Activated CD8-positive, alpha-beta T cell treated with anti-CD3 and anti-CD28 coated beads for 36 hours (primary cell): ENCODE data around the gene EGFL8. TPM values are rescaled to one million over a fixed set of nuclear protein-coding genes. Genes with fewer than 3 reads are reported as not detected.
"Not testable (repeated sequence)": the region's sequence is repeated elsewhere in the genome, so short reads cannot be mapped to it uniquely, and the experiment has no call there.

Experiments used
- ATAC-seq: fragments of 200-7000 bp; cut with Tn5 transposase; one replicate; pipeline ENCODE4 v1.10.0; 2021; ENCODE audit warnings: mild to moderate bottlenecking, moderate library complexity
- CTCF ChIA-PET: fragments of 350-600 bp; sonication (Branson Sonifier 250); formaldehyde crosslinking; loops from one replicate; lab custom pipeline; 2021; ENCODE audit warnings: antibody characterized with exemption; lab: Charles Lee
- POLR2A ChIA-PET: fragments of 350-600 bp; sonication (Branson Sonifier 250); formaldehyde crosslinking; loops from one replicate; lab custom pipeline; 2021; ENCODE audit warnings: antibody characterized with exemption; lab: Charles Lee
- DNase-seq: peaks from one replicate; pipeline ENCODE4 v3.0.0-alpha.2; 2020
- H3K27ac Mint-ChIP-seq: one replicate; pipeline ENCODE4 v1.8.0; 2021; ENCODE audit warnings: mild to moderate bottlenecking, mixed read lengths
- H3K27me3 Mint-ChIP-seq: one replicate; pipeline ENCODE4 v1.8.0; 2021; ENCODE audit warnings: mixed read lengths
- H3K36me3 Mint-ChIP-seq: one replicate; pipeline ENCODE4 v1.8.0; 2021; ENCODE audit warnings: low read depth, mixed read lengths
- H3K4me1 Mint-ChIP-seq: one replicate; pipeline ENCODE4 v1.8.0; 2021; ENCODE audit warnings: low read depth, mixed read lengths
- H3K4me3 Mint-ChIP-seq: one replicate; pipeline ENCODE4 v1.8.0; 2021; ENCODE audit warnings: mild to moderate bottlenecking, moderate library complexity, mixed read lengths
- H3K9me3 Mint-ChIP-seq: one replicate; pipeline ENCODE4 v1.8.0; 2021; ENCODE audit warnings: mixed read lengths
- CTCF ChIP-seq: fragments of 200-600 bp; IDR thresholded peaks from one replicate; pipeline ENCODE4 v1.8.0; 2022; ENCODE audit warnings: antibody characterized with exemption, mild to moderate bottlenecking
- intact Hi-C: fragments of 100-400 bp; cut with micrococcal nuclease; formaldehyde crosslinking; loops from one replicate; pipeline ENCODE4 v1.10.0; 2022
- total RNA-seq, 2 experiments: library from RNA; stranded (reverse); gene quantifications; one replicate each; pipeline ENCODE4 v1.2.3, GENCODE V29; 2021

EGFL8 gene
- total RNA-seq, 2 experiments from 2014 or later = 13.3 to 14.0 TPM

- Mint-ChIP-seq H3K9me3 (no peaks in the 10 kb centered on the region), H3K4me1 (peaks cover 48% of the 10 kb centered on the region), H3K4me3 (peak overlapping the region; percentile 97), H3K27ac (peak overlapping the region; percentile 99), H3K36me3 (peaks cover 38% of the 10 kb centered on the region), H3K27me3 (no peaks in the 10 kb centered on the region)
- intact Hi-C loops = no loop called here
- no peak for ATAC-seq
- no peak for DNase-seq
- no peak for TF ChIP-seq CTCF
- ChIA-PET POLR2A (interaction anchor here (0.8 to 7.2 kb wide), 4 partner anchors 8 to 662 kb away, joined by 3 to 72 read pairs (median 3); partner anchors contain the start of genes AGPAT1, PSMB9, RNF5 and TAP1), CTCF (interaction anchor here (0.8 to 1.4 kb wide), 4 partner anchors 27 to 74 kb away, joined by 3 read pairs; partner anchors contain the start of gene EGFL8)
Observed at GRCh38 chr6:32190911-32191677, 26.7 kb downstream of the EGFL8 start.

- intact Hi-C loops = no loop called here
- Mint-ChIP-seq H3K27me3 (no peaks in the 10 kb centered on the region), H3K9me3 (no peaks in the 10 kb centered on the region), H3K27ac (peak overlapping the region; percentile 99), H3K4me3 (peak overlapping the region; percentile 97), H3K36me3 (peaks cover 29% of the 10 kb centered on the region), H3K4me1 (peaks cover 43% of the 10 kb centered on the region)
- ATAC-seq (no peak), DNase-seq (peak; percentile 25)
- ChIA-PET POLR2A (interaction anchor here (0.8 to 7.2 kb wide), 6 partner anchors 13 to 780 kb away, joined by 3 to 72 read pairs (median 3); partner anchors contain the start of genes AGPAT1, ATF6B, PSMB9 and RNF5), CTCF (interaction anchor here (0.8 to 4.4 kb wide), 5 partner anchors 27 to 761 kb away, joined by 3 to 32 read pairs (median 3); partner anchors contain the start of genes EGFL8 and HLA-DMA)
- no peak for TF ChIP-seq CTCF
Observed at GRCh38 chr6:32191696-32192607, 27.6 kb downstream of the EGFL8 start.

- peaks cover 38% of the 10 kb centered on the region for H3K4me1 Mint-ChIP-seq
- ChIA-PET POLR2A (interaction anchor here (0.8 to 7.2 kb wide), 6 partner anchors 14 to 779 kb away, joined by 3 to 72 read pairs (median 3); partner anchors contain the start of genes AGPAT1, ATF6B, PSMB9 and RNF5), CTCF (interaction anchor here (0.8 to 4.4 kb wide), 4 partner anchors 13 to 761 kb away, joined by 3 to 32 read pairs (median 3); partner anchors contain the start of gene HLA-DMA)
- peak within 1 kb of the TSS; percentile 97 for H3K4me3 Mint-ChIP-seq
- ATAC-seq (no peak), DNase-seq (peak; percentile 63)
- H3K27ac Mint-ChIP-seq = peak within 1 kb of the TSS; percentile 99
- H3K9me3 Mint-ChIP-seq = no peaks in the 10 kb centered on the region
- H3K36me3 Mint-ChIP-seq = peaks cover 23% of the 10 kb centered on the region
- TF ChIP-seq CTCF = no peak
- intact Hi-C loops = no loop called here
- no peaks in the 10 kb centered on the region for H3K27me3 Mint-ChIP-seq
Observed at GRCh38 chr6:32192608-32193039, 28.2 kb downstream of the EGFL8 start, which contains the start of gene GPSM3. Gene GPSM3, minus strand, starts transcription at chr6:32192643. Its CDS starts 130 bp downstream, at chr6:32192513.

GRCh38 chr6:32193096-32193495, 28.7 kb downstream of the EGFL8 start:
- H3K4me1 Mint-ChIP-seq = peaks cover 33% of the 10 kb centered on the region
- ATAC-seq, intact Hi-C loops: not testable (repeated sequence)

More at GRCh38 chr6:32193096-32193495, 28.7 kb downstream of the EGFL8 start:
- POLR2A ChIA-PET = interaction anchor here (1.0 to 7.2 kb wide), 4 partner anchors 14 to 645 kb away, joined by 3 to 72 read pairs (median 3); partner anchors contain the start of genes AGPAT1, ATF6B, RNF5 and TAP2
- peaks cover 21% of the 10 kb centered on the region for H3K36me3 Mint-ChIP-seq
- H3K27ac Mint-ChIP-seq = peak overlapping the region; percentile 99
- H3K27me3 Mint-ChIP-seq, H3K9me3 Mint-ChIP-seq, DNase-seq: not testable (repeated sequence)
- peak overlapping the region; percentile 97 for H3K4me3 Mint-ChIP-seq
- CTCF ChIA-PET = interaction anchor here (0.8 to 4.4 kb wide), 4 partner anchors 14 to 760 kb away, joined by 3 to 32 read pairs (median 3); partner anchors contain the start of gene HLA-DMA
